Vagina (tissue), 2 donors: ENCODE data around the gene DMRTA1. TPM values are rescaled to one million over a fixed set of nuclear protein-coding genes. Genes with fewer than 3 reads are reported as not detected.
A peak's percentile ranks its signal among the peaks of the same experiment; 100 is the strongest.
"Not testable (repeated sequence)": the region's sequence is repeated elsewhere in the genome, so short reads cannot be mapped to it uniquely, and the experiment has no call there.

Experiments used
- DNase-seq, 2 donors: peaks; one replicate each; pipeline ENCODE4 v3.0.0-alpha.2; 2017; ENCODE audit errors: extremely low spot score in 2 of 2
- H3K27ac ChIP-seq: fragments of 200-600 bp; sonication (generic); one replicate; pipeline ENCODE4 v1.5.1; 2019
- H3K27me3 ChIP-seq: fragments of 200-600 bp; sonication (generic); one replicate; pipeline ENCODE4 v1.5.1; 2019
- H3K36me3 ChIP-seq, 2 donors: fragments of 200-600 bp; sonication (generic); one replicate each; pipeline ENCODE4 v1.5.1; 2017 to 2019
- H3K4me1 ChIP-seq: fragments of 200-600 bp; sonication (generic); one replicate; pipeline ENCODE4 v1.5.1; 2019
- H3K4me3 ChIP-seq, 2 donors: fragments of 200-600 bp; sonication (generic); 1 replicate in 1 of 2; 2 replicates in 1 of 2; pipeline ENCODE4 v1.5.1; 2016 to 2019
- H3K9me3 ChIP-seq: fragments of 200-600 bp; sonication (generic); one replicate; pipeline ENCODE4 v1.5.1; 2019
- POLR2A ChIP-seq, 2 donors: fragments of 450-650 bp; IDR thresholded peaks; one replicate each; pipeline ENCODE4 v1.6.1; 2017; ENCODE audit warnings: antibody characterized with exemption in 2 of 2, mild to moderate bottlenecking in 2 of 2, moderate library complexity in 2 of 2
- POLR2AphosphoS5 ChIP-seq, 2 donors: sonication (generic); formaldehyde crosslinking; IDR thresholded peaks; one replicate each; pipeline ENCODE4 v1.9.0; 2017; ENCODE audit warnings: antibody characterized with exemption in 2 of 2, mild to moderate bottlenecking in 2 of 2, low read depth in 1 of 2; ENCODE audit not compliant: insufficient read depth in 1 of 2
- intact Hi-C: fragments of 100-400 bp; cut with DNase I; formaldehyde crosslinking; loops from one replicate; pipeline ENCODE4 v1.15.1; 2023
- total RNA-seq: library from RNA; depleted of rRNA; stranded (reverse); fragments of >200 nt; gene quantifications from one replicate; pipeline ENCODE4 v1.2.3, GENCODE V29; 2016
- TF ChIP-seq, protein P1 (sequence below), 3 experiments: fragments of 450-650 bp in 2 of 3; fragments of 200-600 bp in 1 of 3; sonication (generic) in 1 of 3; IDR thresholded peaks; one replicate each; pipeline ENCODE4 v1.5.1; 2017 to 2019; ENCODE audit warnings: antibody characterized with exemption in 3 of 3, mild to moderate bottlenecking in 2 of 3, moderate library complexity in 2 of 3

DMRTA1 gene
- total RNA-seq, 1 donor from 2014 or later, result 0.25 TPM

DNA sequence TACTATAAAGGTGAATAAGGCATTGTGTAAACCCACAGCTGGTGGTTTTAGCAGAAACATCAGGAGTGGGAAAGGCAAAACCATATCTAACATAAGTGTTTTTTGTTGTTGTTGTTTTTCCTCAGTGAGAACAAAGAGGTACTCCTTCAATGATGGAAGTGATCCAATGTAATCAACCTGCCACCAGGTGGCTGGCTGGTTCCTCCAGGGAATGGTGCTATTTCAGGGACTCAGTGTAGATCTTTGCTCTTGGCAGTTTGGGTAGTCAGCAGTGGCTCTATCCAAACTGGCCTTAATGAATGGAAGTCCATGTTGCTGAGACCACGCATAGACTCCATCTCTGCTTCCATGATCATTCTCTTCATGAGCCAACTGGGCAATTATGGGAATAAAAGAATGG is 10.8 kb downstream of the DMRTA1 start:
- H3K27me3 ChIP-seq, result no peaks in the 10 kb centered on the region
- intact Hi-C loops, result no loop called here
- H3K4me1 ChIP-seq, result no peaks in the 10 kb centered on the region
- H3K36me3 ChIP-seq, result no peaks in the 10 kb centered on the region
- no peak for TF ChIP-seq POLR2AphosphoS5 (IDR thresholded peaks at IDR 0.05; ENCODE audit: insufficient read depth in 1 of 2, low read depth in 1 of 2)
- TF ChIP-seq, protein P1, sequence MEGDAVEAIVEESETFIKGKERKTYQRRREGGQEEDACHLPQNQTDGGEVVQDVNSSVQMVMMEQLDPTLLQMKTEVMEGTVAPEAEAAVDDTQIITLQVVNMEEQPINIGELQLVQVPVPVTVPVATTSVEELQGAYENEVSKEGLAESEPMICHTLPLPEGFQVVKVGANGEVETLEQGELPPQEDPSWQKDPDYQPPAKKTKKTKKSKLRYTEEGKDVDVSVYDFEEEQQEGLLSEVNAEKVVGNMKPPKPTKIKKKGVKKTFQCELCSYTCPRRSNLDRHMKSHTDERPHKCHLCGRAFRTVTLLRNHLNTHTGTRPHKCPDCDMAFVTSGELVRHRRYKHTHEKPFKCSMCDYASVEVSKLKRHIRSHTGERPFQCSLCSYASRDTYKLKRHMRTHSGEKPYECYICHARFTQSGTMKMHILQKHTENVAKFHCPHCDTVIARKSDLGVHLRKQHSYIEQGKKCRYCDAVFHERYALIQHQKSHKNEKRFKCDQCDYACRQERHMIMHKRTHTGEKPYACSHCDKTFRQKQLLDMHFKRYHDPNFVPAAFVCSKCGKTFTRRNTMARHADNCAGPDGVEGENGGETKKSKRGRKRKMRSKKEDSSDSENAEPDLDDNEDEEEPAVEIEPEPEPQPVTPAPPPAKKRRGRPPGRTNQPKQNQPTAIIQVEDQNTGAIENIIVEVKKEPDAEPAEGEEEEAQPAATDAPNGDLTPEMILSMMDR (IDR thresholded peaks at IDR 0.05), result no peak
- H3K27ac ChIP-seq, result no peak overlapping the region
- no peaks in the 10 kb centered on the region for H3K9me3 ChIP-seq
- H3K4me3 ChIP-seq, result no peak overlapping the region
- no peak for DNase-seq

DNA sequence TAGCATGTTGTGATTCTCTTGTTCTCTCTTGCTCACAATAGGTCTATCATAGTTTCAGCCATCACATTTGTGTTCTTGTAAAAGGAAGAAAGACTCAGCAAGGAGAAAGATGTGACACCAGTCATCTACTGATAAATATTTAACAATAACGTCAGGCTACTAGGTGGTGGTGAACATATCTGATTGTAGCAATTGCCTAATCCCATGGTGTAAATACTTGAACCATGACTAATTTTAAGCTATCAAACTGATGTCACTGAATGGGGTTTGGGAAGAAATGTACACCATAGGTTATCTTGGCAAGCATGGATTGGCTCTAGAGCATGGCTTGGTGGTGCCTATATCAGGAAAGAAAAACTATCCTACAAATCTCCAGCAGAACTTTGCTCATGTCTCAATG is 16.6 kb downstream of the DMRTA1 start:
- Histone ChIP-seq H3K36me3 (no peaks in the 10 kb centered on the region), H3K27me3 (no peaks in the 10 kb centered on the region), H3K9me3 (no peaks in the 10 kb centered on the region), H3K4me1 (no peaks in the 10 kb centered on the region), H3K4me3 (no peak overlapping the region), H3K27ac (no peak overlapping the region)
- TF ChIP-seq POLR2AphosphoS5 (IDR thresholded peaks at IDR 0.05; ENCODE audit: insufficient read depth in 1 of 2, low read depth in 1 of 2), result no peak
- TF ChIP-seq, protein P1 (IDR thresholded peaks at IDR 0.05), result no peak
- intact Hi-C loops, result no loop called here
- DNase-seq, result no peak

GRCh38 chr9:22469928-22470544 is 23.4 kb downstream of the DMRTA1 start:
- no peaks in the 10 kb centered on the region for H3K4me1 ChIP-seq
- H3K27me3 ChIP-seq, result no peaks in the 10 kb centered on the region
- DNase-seq, result no peak
- no peak overlapping the region for H3K27ac ChIP-seq
- intact Hi-C loops, result no loop called here
- no peak overlapping the region for H3K4me3 ChIP-seq
- TF ChIP-seq POLR2A (IDR thresholded peaks at IDR 0.05) (no peak), POLR2AphosphoS5 (IDR thresholded peaks at IDR 0.05; ENCODE audit: insufficient read depth in 1 of 2, low read depth in 1 of 2) (no peak)
- TF ChIP-seq, protein P1 (IDR thresholded peaks at IDR 0.05), result peak in 1 of 3 experiments; percentile 14
- H3K9me3 ChIP-seq, result no peaks in the 10 kb centered on the region
- no peaks in the 10 kb centered on the region for H3K36me3 ChIP-seq

DNA sequence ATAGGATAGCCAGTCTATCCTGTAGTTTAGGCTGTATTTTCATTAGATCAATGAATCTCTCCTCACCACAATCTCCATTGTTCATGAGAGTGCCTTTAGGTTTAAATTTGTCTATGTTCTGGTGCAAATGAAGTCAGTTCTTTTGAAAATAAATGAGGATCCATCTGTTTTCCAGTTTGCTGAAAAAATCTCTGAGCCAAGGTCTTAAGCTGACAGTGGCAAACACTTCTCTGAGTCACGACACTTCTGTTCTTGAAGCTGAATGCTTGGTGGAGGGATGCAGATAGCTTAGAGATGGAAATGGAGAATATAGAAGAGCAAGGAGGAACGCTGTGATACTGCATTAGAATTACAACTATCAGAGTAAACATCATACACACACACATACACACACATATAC is 34.9 kb downstream of the DMRTA1 start:
- Histone ChIP-seq H3K4me3 (no peak overlapping the region), H3K4me1 (no peaks in the 10 kb centered on the region), H3K9me3 (no peaks in the 10 kb centered on the region), H3K36me3 (no peaks in the 10 kb centered on the region), H3K27me3 (no peaks in the 10 kb centered on the region), H3K27ac (no peak overlapping the region)
- TF ChIP-seq, protein P1 (IDR thresholded peaks at IDR 0.05), result no peak
- TF ChIP-seq POLR2A (IDR thresholded peaks at IDR 0.05), result no peak
- no peak for TF ChIP-seq POLR2AphosphoS5 (IDR thresholded peaks at IDR 0.05; ENCODE audit: insufficient read depth in 1 of 2, low read depth in 1 of 2)
- DNase-seq, result no peak
- intact Hi-C loops, result no loop called here

- H3K4me1 ChIP-seq, result no peaks in the 10 kb centered on the region
- no peaks in the 10 kb centered on the region for H3K9me3 ChIP-seq
- no peak overlapping the region for H3K4me3 ChIP-seq
- TF ChIP-seq POLR2A (IDR thresholded peaks at IDR 0.05), result no peak
- TF ChIP-seq, protein P1 (IDR thresholded peaks at IDR 0.05), result no peak
- no peak for TF ChIP-seq POLR2AphosphoS5 (IDR thresholded peaks at IDR 0.05; ENCODE audit: insufficient read depth in 1 of 2, low read depth in 1 of 2)
- intact Hi-C loops, result no loop called here
- H3K27ac ChIP-seq, result no peak overlapping the region
- no peak for DNase-seq
- H3K36me3 ChIP-seq, result no peaks in the 10 kb centered on the region
- no peaks in the 10 kb centered on the region for H3K27me3 ChIP-seq
Measured at GRCh38 chr9:22483528-22484070, 37.0 kb downstream of the DMRTA1 start.

DNA sequence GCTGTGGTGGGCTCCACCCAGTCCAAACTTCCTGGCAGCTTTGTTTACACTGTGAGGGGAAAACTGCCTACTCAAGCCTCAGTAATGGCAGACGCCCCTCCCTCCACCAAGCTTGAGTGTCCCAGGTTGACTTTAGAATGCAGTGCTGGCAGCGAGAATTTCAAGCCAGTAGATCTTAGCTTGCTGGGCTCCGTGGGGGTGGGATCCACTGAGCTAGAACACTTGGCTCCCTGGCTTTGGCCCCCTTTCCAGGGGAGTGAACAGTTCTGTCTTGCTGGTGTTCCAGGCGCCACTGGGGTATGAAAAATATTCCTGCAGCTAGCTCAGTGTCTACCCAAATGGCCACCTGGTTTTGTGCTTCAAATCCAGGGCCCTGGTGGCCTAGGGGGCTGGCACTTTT is 49.6 kb downstream of the DMRTA1 start:
- H3K4me3 ChIP-seq, intact Hi-C loops, H3K9me3 ChIP-seq, H3K4me1 ChIP-seq, H3K27ac ChIP-seq, H3K27me3 ChIP-seq, H3K36me3 ChIP-seq, DNase-seq: not testable (repeated sequence)
